Stimulated activated CD8-positive, alpha-beta memory T cell treated with anti-CD3 and anti-CD28 coated beads, Interleukin-7, amount 100 ng/mL, for 24 hours (primary cell): ENCODE data around the gene TMEM9.
A peak's percentile ranks its signal among the peaks of the same experiment; 100 is the strongest.
"Not testable (repeated sequence)": the region's sequence is repeated elsewhere in the genome, so short reads cannot be mapped to it uniquely, and the experiment has no call there.

Experiments
- DNase-seq: peaks from one replicate; pipeline ENCODE4 v3.0.0-alpha.2; 2020; ENCODE audit warnings: low read depth

TMEM9 gene

GRCh38 chr1:201172999-201173610, 18.8 kb upstream of the TMEM9 start:
- no peak for DNase-seq

- no peak for DNase-seq
Measured at GRCh38 chr1:201172326-201172725, 18.1 kb upstream of the TMEM9 start.

- no peak for DNase-seq
Measured at GRCh38 chr1:201171063-201172036, 17.1 kb upstream of the TMEM9 start.

- DNase-seq, result peak; percentile 51
Measured at GRCh38 chr1:201170533-201171062, 16.3 kb upstream of the TMEM9 start.

GRCh38 chr1:201169971-201170532, 15.8 kb upstream of the TMEM9 start:
- DNase-seq, result no peak

- no peak for DNase-seq
Measured at GRCh38 chr1:201169203-201169602, 14.9 kb upstream of the TMEM9 start.

- no peak for DNase-seq
Measured at GRCh38 chr1:201167041-201167991, 13.0 kb upstream of the TMEM9 start.

- DNase-seq, result no peak
Measured at GRCh38 chr1:201164645-201165044, 10.4 kb upstream of the TMEM9 start.

GRCh38 chr1:201163707-201164106, 9.4 kb upstream of the TMEM9 start:
- no peak for DNase-seq

GRCh38 chr1:201163036-201163435, 8.8 kb upstream of the TMEM9 start:
- DNase-seq, result not testable (repeated sequence)

GRCh38 chr1:201157949-201158348, 3.7 kb upstream of the TMEM9 start:
- DNase-seq, result no peak

GRCh38 chr1:201156819-201157218, 2.5 kb upstream of the TMEM9 start:
- DNase-seq, result no peak

GRCh38 chr1:201156346-201156745, 2.1 kb upstream of the TMEM9 start:
- DNase-seq, result no peak

- DNase-seq, result no peak
Measured at GRCh38 chr1:201155354-201155753, 1.1 kb upstream of the TMEM9 start.

- DNase-seq, result no peak
Measured at GRCh38 chr1:201153474-201154388, 543 bp downstream of the TMEM9 start.

GRCh38 chr1:201149400-201149799, 4.9 kb downstream of the TMEM9 start:
- no peak for DNase-seq

GRCh38 chr1:201147396-201148015, 6.8 kb downstream of the TMEM9 start:
- DNase-seq, result no peak

- DNase-seq, result no peak
Measured at GRCh38 chr1:201146626-201147390, 7.5 kb downstream of the TMEM9 start.

- no peak for DNase-seq
Measured at GRCh38 chr1:201145816-201146215, 8.5 kb downstream of the TMEM9 start.
